ENCODE results near the gene MGAT1.

GRCh38 chr5:180802325-180803180, at the start of gene MGAT1:
- TF ChIP-seq EZH2 (IDR thresholded peaks at IDR 0.05; ENCODE audit: borderline replicate concordance, low read depth, low read length, poor library complexity, severe bottlenecking) = no peak
- TF ChIP-seq CTCF (conservative IDR thresholded peaks at IDR 0.05; ENCODE audit: low read depth, low read length) = no peak

Measured in A673 (cell line).